Gastrocnemius medialis (tissue), 4 donors: Measurements from ENCODE around the gene RPAP2. TPM values are rescaled to one million over a fixed set of nuclear protein-coding genes. Genes with fewer than 3 reads are reported as not detected.
"Not testable (repeated sequence)": the region's sequence is repeated elsewhere in the genome, so short reads cannot be mapped to it uniquely, and the experiment has no call there.

Experiments used
- ATAC-seq, 2 donors: fragments of 150-250 bp; one replicate each; pipeline ENCODE4 v1.9.1; 2016
- DNase-seq, 2 donors: peaks; one replicate each; pipeline ENCODE4 v3.0.0-alpha.2; 2019
- H3K27ac ChIP-seq, 4 donors: fragments of 200-600 bp; sonication (generic); 1 replicate in 1 of 4; 2 replicates in 3 of 4; pipeline ENCODE4 v1.5.1; 2016 to 2018; ENCODE audit warnings: mild to moderate bottlenecking in 2 of 4, moderate library complexity in 1 of 4
- H3K27me3 ChIP-seq, 3 donors: fragments of 200-600 bp; sonication (generic) in 2 of 3; 1 replicate in 1 of 3; 2 replicates in 2 of 3; pipeline versions ENCODE4 v1.5.1 to v1.6.0; 2016 to 2019; ENCODE audit warnings: mild to moderate bottlenecking in 1 of 3, moderate library complexity in 1 of 3
- H3K36me3 ChIP-seq, 2 donors: fragments of 200-600 bp; sonication (generic) in 1 of 2; one replicate each; pipeline ENCODE4 v1.5.1; 2017 to 2018
- H3K4me1 ChIP-seq, 2 donors: fragments of 200-600 bp; sonication (generic) in 1 of 2; one replicate each; pipeline ENCODE4 v1.5.1; 2016 to 2017; ENCODE audit warnings: mild to moderate bottlenecking in 2 of 2
- H3K4me3 ChIP-seq, 4 donors: fragments of 200-600 bp; sonication (generic) in 3 of 4; 1 replicate in 1 of 4; 2 replicates in 3 of 4; pipeline ENCODE4 v1.5.1; 2016 to 2019; ENCODE audit warnings: mild to moderate bottlenecking in 2 of 4
- H3K9me3 ChIP-seq, 3 donors: fragments of 200-600 bp; sonication (generic) in 2 of 3; 1 replicate in 1 of 3; 2 replicates in 2 of 3; pipeline ENCODE4 v1.5.1; 2016 to 2019
- CTCF ChIP-seq, 5 experiments: fragments of 450-650 bp in 3 of 5; fragments of 200-600 bp in 2 of 5; sonication (generic) in 2 of 5; IDR thresholded peaks in 4 of 5; conservative IDR thresholded peaks in 1 of 5; 1 replicate in 4 of 5; 2 replicates in 1 of 5; pipeline ENCODE4 v1.5.1; 2016 to 2019; ENCODE audit warnings: antibody characterized with exemption in 5 of 5, mild to moderate bottlenecking in 3 of 5, moderate library complexity in 3 of 5
- POLR2A ChIP-seq, 2 donors: fragments of 450-650 bp; IDR thresholded peaks; one replicate each; pipeline ENCODE4 v1.6.1; 2017; ENCODE audit warnings: antibody characterized with exemption in 2 of 2, mild to moderate bottlenecking in 2 of 2, moderate library complexity in 2 of 2
- in situ Hi-C, 4 donors: fragments of 200-750 bp; cut with MboI; loops; one replicate each; pipeline versions ENCODE4 v1.15.0 to v1.8.0; 2017; ENCODE audit warnings: low sequenced_read_pairs in 4 of 4
- intact Hi-C: fragments of 100-400 bp; cut with DNase I; formaldehyde crosslinking; loops from one replicate; pipeline ENCODE4 v1.15.1; 2023; ENCODE audit warnings: low total_unique reads
- total RNA-seq, 4 donors: library from RNA; depleted of rRNA; stranded (reverse); fragments of >200 nt; gene quantifications; one replicate each; pipeline versions ENCODE4 v1.1.0 to v1.2.3, GENCODE V29; 2016

The RPAP2 gene
- total RNA-seq, 4 donors from 2014 or later = 11.4 to 19.1 (median 14.7) TPM

- no peaks in the 10 kb centered on the region for H3K4me1 ChIP-seq
- intact Hi-C loops = no loop called here
- in situ Hi-C loops = loop anchor here in 1 of 4 donors (25.0 kb wide), 1 partner anchor 763 kb away; the partner anchor contains the start of gene CDC7
- no peaks in the 10 kb centered on the region for H3K9me3 ChIP-seq
- no peak overlapping the region for H3K27ac ChIP-seq
- H3K36me3 ChIP-seq = peaks cover 3 to 16% of the 10 kb centered on the region in 2 donors
- no peak overlapping the region for H3K4me3 ChIP-seq
- no peak for DNase-seq
- no peak for ATAC-seq
- TF ChIP-seq CTCF (IDR thresholded peaks at IDR 0.05 in 4 of 5, conservative IDR thresholded peaks at IDR 0.05 in 1 of 5) (no peak), POLR2A (IDR thresholded peaks at IDR 0.05) (no peak)
- no peaks in the 10 kb centered on the region for H3K27me3 ChIP-seq
Observed at GRCh38 chr1:92274939-92275338, 23.9 kb upstream of the RPAP2 start.

GRCh38 chr1:92276082-92276481 lies 22.8 kb upstream of the RPAP2 start:
- intact Hi-C loops (no loop called here), in situ Hi-C loops (loop anchor here in 1 of 4 donors (25.0 kb wide), 1 partner anchor 764 kb away; the partner anchor contains the start of gene CDC7)
- Histone ChIP-seq H3K36me3 (peaks cover 2 to 12% of the 10 kb centered on the region in 2 donors), H3K27ac (no peak overlapping the region), H3K4me3 (no peak overlapping the region), H3K27me3 (no peaks in the 10 kb centered on the region), H3K4me1 (no peaks in the 10 kb centered on the region), H3K9me3 (no peaks in the 10 kb centered on the region)
- DNase-seq = no peak
- ATAC-seq = no peak
- TF ChIP-seq CTCF (IDR thresholded peaks at IDR 0.05 in 4 of 5, conservative IDR thresholded peaks at IDR 0.05 in 1 of 5) = no peak
- TF ChIP-seq POLR2A (IDR thresholded peaks at IDR 0.05) = no peak

GRCh38 chr1:92277105-92277723 lies 21.6 kb upstream of the RPAP2 start:
- no peak for DNase-seq
- peaks cover 0 to 12% of the 10 kb centered on the region in 2 donors for H3K36me3 ChIP-seq
- TF ChIP-seq CTCF (IDR thresholded peaks at IDR 0.05 in 4 of 5, conservative IDR thresholded peaks at IDR 0.05 in 1 of 5) = no peak
- TF ChIP-seq POLR2A (IDR thresholded peaks at IDR 0.05) = no peak
- intact Hi-C loops (no loop called here), in situ Hi-C loops (loop anchor here in 1 of 4 donors (25.0 kb wide), 1 partner anchor 765 kb away; the partner anchor contains the start of gene CDC7)
- no peak overlapping the region for H3K4me3 ChIP-seq
- no peak overlapping the region for H3K27ac ChIP-seq
- no peak for ATAC-seq
- H3K4me1 ChIP-seq = no peaks in the 10 kb centered on the region
- H3K27me3 ChIP-seq = no peaks in the 10 kb centered on the region
- no peaks in the 10 kb centered on the region for H3K9me3 ChIP-seq

- H3K36me3 ChIP-seq = peaks cover 0 to 12% of the 10 kb centered on the region in 2 donors
- intact Hi-C loops, DNase-seq, H3K4me1 ChIP-seq, H3K9me3 ChIP-seq, H3K4me3 ChIP-seq, ATAC-seq, H3K27me3 ChIP-seq, H3K27ac ChIP-seq: not testable (repeated sequence)
- in situ Hi-C loops = loop anchor here in 1 of 4 donors (25.0 kb wide), 1 partner anchor 767 kb away; the partner anchor contains the start of gene CDC7
Observed at GRCh38 chr1:92279781-92280180, 19.1 kb upstream of the RPAP2 start.

GRCh38 chr1:92281411-92281810 lies 17.4 kb upstream of the RPAP2 start:
- H3K4me1 ChIP-seq, H3K27ac ChIP-seq, intact Hi-C loops, H3K27me3 ChIP-seq, DNase-seq, H3K9me3 ChIP-seq, H3K4me3 ChIP-seq, ATAC-seq: not testable (repeated sequence)
- peaks cover 0 to 21% of the 10 kb centered on the region in 2 donors for H3K36me3 ChIP-seq
- in situ Hi-C loops = loop anchor here in 1 of 4 donors (25.0 kb wide), 1 partner anchor 769 kb away; the partner anchor contains the start of gene CDC7
